Lower leg skin (tissue), 4 donors: ENCODE measurements around the gene RPL13. TPM values are rescaled to one million over a fixed set of nuclear protein-coding genes. Genes with fewer than 3 reads are reported as not detected.

Experiments
- DNase-seq, 2 donors: peaks; one replicate each; pipeline ENCODE4 v3.0.0-alpha.2; 2019; ENCODE audit warnings: low spot score in 2 of 2
- H3K4me3 ChIP-seq: fragments of 200-600 bp; sonication (generic); 2 replicates; pipeline ENCODE4 v1.5.1; 2017; ENCODE audit warnings: mild to moderate bottlenecking, low read depth; ENCODE audit not compliant: poor library complexity, severe bottlenecking
- POLR2A ChIP-seq, 2 donors: fragments of 450-650 bp; IDR thresholded peaks; one replicate each; pipeline ENCODE4 v1.6.1; 2016 to 2017; ENCODE audit warnings: antibody characterized with exemption in 2 of 2, mild to moderate bottlenecking in 1 of 2, moderate library complexity in 1 of 2
- WGBS, 2 donors: methylation state at CpG; one replicate each; pipeline ENCODE4 v1.1.5; 2018; 5-methylcytosine and 5-hydroxymethylcytosine counted together
- intact Hi-C: fragments of 100-400 bp; cut with DNase I; formaldehyde crosslinking; loops from one replicate; pipeline ENCODE4 v1.15.0; 2023; ENCODE audit warnings: low total_unique reads
- total RNA-seq, 4 donors: library from RNA; depleted of rRNA; stranded (reverse); fragments of >200 nt; gene quantifications; one replicate each; pipeline ENCODE4 v1.1.0, GENCODE V29; 2016
- TF ChIP-seq, protein P1 (sequence below), 3 donors: fragments of 450-650 bp; IDR thresholded peaks; one replicate each; pipeline ENCODE4 v1.5.1; 2016; ENCODE audit warnings: antibody characterized with exemption in 3 of 3, mild to moderate bottlenecking in 3 of 3, moderate library complexity in 2 of 3

The RPL13 gene
- over 10,000 TPM in 2 of 4 donors, 1,000 to 10,000 TPM in 2; 8,523 to 25,229 (median 9,742) TPM for total RNA-seq

DNA sequence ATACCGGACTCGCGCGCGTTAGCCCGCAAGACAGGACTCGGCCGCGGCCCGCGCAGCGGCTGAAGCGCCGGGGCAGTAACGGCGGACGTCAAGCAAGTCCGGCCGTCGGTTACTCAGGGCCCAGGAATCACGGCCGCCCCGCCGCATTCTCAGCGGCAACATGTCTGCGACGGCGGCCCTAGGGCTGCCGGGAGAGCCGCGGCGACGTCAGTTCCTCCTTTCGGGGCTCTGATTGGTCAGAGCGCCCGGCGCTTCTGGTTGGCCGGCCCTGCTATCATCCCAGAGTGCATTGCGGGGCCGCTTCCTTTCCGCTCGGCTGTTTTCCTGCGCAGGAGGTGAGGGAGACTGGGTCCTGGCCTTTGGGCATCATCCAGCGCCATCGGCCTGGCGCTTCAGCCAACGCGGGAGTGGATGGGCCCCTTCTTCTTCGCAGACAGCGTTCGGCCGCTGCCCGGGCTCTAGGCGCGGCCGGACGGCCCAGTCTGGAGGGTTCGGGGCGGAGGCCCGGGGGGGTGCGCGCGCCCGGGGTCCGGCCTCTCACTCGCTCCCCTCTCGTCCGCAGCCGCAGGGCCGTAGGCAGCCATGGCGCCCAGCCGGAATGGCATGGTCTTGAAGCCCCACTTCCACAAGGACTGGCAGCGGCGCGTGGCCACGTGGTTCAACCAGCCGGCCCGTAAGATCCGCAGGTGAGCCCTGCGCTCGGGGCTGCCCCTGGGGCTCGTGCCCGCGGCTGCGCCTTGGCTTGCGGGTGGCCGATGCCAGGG, at the start of gene RPL13:
Gene RPL13 (plus strand): TSS at position 305 of the 764 bp plus-strand sequence. CDS start 278 bp downstream, at position 583.
- H3K4me3 ChIP-seq = peak within 1 kb of the TSS; percentile 91
- 1% methylated on average over 30 to 41 of the region's 87 CpGs for WGBS, 2 donors
- TF ChIP-seq, protein P1, sequence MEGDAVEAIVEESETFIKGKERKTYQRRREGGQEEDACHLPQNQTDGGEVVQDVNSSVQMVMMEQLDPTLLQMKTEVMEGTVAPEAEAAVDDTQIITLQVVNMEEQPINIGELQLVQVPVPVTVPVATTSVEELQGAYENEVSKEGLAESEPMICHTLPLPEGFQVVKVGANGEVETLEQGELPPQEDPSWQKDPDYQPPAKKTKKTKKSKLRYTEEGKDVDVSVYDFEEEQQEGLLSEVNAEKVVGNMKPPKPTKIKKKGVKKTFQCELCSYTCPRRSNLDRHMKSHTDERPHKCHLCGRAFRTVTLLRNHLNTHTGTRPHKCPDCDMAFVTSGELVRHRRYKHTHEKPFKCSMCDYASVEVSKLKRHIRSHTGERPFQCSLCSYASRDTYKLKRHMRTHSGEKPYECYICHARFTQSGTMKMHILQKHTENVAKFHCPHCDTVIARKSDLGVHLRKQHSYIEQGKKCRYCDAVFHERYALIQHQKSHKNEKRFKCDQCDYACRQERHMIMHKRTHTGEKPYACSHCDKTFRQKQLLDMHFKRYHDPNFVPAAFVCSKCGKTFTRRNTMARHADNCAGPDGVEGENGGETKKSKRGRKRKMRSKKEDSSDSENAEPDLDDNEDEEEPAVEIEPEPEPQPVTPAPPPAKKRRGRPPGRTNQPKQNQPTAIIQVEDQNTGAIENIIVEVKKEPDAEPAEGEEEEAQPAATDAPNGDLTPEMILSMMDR (IDR thresholded peaks at IDR 0.05) = no peak
- TF ChIP-seq POLR2A (IDR thresholded peaks at IDR 0.05) = peak in 1 of 2 donors; percentile 75
- intact Hi-C loops = no loop called here
- peak; percentile 93 to 98 for DNase-seq

DNA sequence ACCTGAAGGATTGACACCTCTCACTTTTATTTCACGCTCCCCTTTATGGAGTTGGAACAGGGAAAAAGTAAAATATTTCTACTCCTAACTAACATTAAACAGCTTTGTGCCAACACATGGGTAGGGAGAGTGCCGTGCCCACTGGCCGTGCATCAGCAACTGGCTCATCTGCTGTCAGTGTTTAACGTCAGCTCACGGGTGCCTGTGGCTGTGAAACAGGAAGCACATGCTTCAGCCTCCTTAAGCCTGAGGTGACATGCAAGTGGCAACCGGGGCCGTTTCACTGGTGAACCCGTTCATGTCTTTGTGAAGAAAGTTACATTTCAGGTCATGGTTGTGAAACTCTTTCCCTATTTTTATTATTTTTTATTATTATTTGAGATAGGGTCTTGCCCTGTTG, 49.1 kb upstream of the RPL13 start:
- intact Hi-C loops = loop anchor here (10.0 kb wide), 1 partner anchor 177 kb away; no protein-coding TSS in a partner anchor
- 83 to 84% methylated on average over 8 of the region's 8 CpGs for WGBS, 2 donors
- H3K4me3 ChIP-seq = no peak overlapping the region
- DNase-seq = no peak
- no peak for TF ChIP-seq POLR2A (IDR thresholded peaks at IDR 0.05)

DNA sequence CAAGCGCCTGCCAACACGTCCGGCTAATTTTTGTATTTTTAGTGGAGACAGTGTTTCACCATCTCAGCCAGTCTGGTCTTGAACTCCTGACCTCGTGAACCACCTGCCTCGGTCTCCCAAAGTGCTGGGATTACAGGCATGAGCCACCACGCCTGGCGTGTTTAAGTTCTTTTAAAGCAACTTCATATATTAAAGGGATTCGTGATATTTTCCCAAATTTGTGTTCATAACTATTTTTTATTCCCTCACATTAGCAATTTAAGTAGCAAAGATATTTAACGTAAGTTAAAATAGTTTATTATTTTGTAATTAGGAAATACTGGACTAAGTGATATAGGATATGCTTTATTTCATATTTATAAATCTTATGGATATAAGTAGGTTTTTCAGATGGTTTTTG, 48.0 kb upstream of the RPL13 start:
- DNase-seq = no peak
- H3K4me3 ChIP-seq = no peak overlapping the region
- WGBS, 2 donors = 94 to 96% methylated on average over 9 of the region's 9 CpGs
- intact Hi-C loops = loop anchor here (10.0 kb wide), 1 partner anchor 178 kb away; no protein-coding TSS in a partner anchor
- no peak for TF ChIP-seq POLR2A (IDR thresholded peaks at IDR 0.05)
- TF ChIP-seq, protein P1 (IDR thresholded peaks at IDR 0.05) = no peak

DNA sequence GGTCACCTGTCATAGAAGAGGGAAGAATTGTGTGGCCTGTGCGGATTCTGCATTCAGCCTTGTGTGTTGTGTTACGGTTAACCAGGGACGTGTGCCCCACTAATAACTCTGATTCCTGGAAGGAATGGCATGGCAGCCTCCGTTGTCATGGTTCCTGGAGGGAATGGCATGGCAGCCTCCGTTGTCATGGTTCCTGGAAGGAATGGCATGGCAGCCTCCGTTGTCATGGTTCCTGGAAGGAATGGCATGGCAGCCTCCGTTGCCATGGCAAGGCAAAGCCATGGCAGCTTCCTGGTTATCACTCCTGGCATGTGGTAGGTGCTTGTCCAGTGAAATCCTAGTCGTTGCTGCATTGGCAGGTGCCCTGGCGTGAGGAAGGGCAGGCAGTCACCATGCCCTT, 43.4 kb upstream of the RPL13 start:
- DNase-seq = no peak
- no peak for TF ChIP-seq POLR2A (IDR thresholded peaks at IDR 0.05)
- TF ChIP-seq, protein P1 (IDR thresholded peaks at IDR 0.05) = no peak
- intact Hi-C loops = loop anchor here (10.0 kb wide), 1 partner anchor 182 kb away; no protein-coding TSS in a partner anchor
- H3K4me3 ChIP-seq = no peak overlapping the region
- WGBS, 2 donors = 84 to 86% methylated on average over 9 of the region's 9 CpGs

DNA sequence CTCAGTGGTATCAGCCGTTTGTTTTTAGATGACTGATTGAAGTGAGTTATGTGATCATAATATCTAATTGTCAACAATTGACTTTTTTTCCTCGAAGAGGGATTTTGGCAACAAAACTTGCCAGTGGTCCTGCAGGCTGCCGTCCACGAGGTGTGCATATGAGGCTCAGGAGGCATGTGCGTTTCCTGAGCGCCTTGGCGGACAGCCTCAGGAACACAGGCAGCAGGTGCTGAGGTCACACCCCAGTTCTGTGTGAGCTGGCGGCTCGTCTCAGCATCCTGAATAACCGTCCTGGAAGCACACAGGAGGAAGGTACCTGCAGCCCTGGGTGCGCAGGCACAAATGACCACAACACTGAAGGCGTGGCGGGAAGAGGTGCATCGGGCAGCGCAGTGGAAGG, 40.6 kb upstream of the RPL13 start:
- TF ChIP-seq POLR2A (IDR thresholded peaks at IDR 0.05) = no peak
- TF ChIP-seq, protein P1 (IDR thresholded peaks at IDR 0.05) = no peak
- intact Hi-C loops = loop anchor here (10.0 kb wide), 1 partner anchor 185 kb away; no protein-coding TSS in a partner anchor
- DNase-seq = no peak
- 72 to 91% methylated on average over 15 of the region's 15 CpGs for WGBS, 2 donors
- no peak overlapping the region for H3K4me3 ChIP-seq

DNA sequence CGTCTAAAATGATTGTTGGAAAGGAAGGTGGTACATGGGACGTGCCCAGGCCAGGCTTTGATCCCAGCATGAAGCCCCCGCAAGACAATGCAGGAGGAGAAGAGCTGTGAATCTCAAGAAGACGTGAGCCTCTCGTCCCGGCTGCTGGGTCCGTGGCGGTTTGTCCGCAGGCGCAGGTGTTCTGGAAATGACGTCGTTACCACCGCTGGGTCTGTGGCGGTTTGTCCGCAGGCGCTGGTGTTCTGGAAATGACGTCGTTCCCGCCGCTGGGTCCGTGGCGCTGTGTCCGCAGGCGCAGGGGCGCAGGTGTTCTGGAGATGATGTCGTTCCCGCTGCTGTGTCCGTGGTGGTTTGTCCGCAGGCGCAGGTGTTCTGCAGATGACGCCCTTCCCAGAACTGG, 38.2 kb upstream of the RPL13 start:
- H3K4me3 ChIP-seq = no peak overlapping the region
- intact Hi-C loops = no loop called here
- DNase-seq = no peak
- WGBS, 2 donors = 93 to 96% methylated on average over 30 to 31 of the region's 31 CpGs
- TF ChIP-seq, protein P1 (IDR thresholded peaks at IDR 0.05) = no peak
- TF ChIP-seq POLR2A (IDR thresholded peaks at IDR 0.05) = no peak
